ENCODE results near the gene MACROD1. TPM values are rescaled to one million over a fixed set of nuclear protein-coding genes. Genes with fewer than 3 reads are reported as not detected.

MACROD1 gene
- total and polyA plus RNA-seq, 10 of the 15 experiments (the other 5 are each of a cell fraction or from before 2014, with no cell fraction given): 1.2 to 22.7 (median 11.3) TPM; not detected in 1

DNA sequence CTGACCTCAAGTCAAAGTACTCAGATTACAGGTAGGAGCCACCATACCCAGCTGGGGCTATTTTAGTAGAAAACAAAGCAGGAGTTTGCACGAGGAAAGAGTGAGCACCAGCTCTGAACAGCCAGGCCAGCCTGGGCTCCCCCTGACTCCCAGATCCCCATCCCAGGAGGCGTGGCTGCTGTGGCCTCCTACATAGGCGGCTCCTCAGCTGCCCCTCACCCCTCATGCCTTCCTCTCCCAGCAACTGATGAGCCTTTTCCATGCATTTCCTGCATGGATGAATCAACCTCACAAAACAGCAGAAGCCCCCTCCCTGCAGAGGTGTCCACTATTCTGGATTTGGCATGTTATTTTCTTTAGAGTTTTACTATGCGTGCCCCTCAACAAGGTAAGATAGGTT lies 140.7 kb downstream of the MACROD1 start:
- no peak for FAIRE-seq
- H3K4me2 ChIP-seq (ENCODE audit: control insufficient read depth, insufficient read depth): no peak overlapping the region
- in situ Hi-C loops (cut with MboI): no loop called here
- TF ChIP-seq RB1 (IDR thresholded peaks at IDR 0.05; ENCODE audit: borderline replicate concordance) (no peak), SUZ12 (IDR thresholded peaks at IDR 0.05; ENCODE audit: unreplicated experiment) (no peak), YBX1 (IDR thresholded peaks at IDR 0.05) (no peak), SREBF2 (IDR thresholded peaks at IDR 0.05; ENCODE audit: low read length) (no peak), CHD2 (IDR thresholded peaks at IDR 0.05; ENCODE audit: borderline replicate concordance, low read depth, low read length) (no peak), EGR1 (IDR thresholded peaks at IDR 0.05; ENCODE audit: borderline replicate concordance in 1 of 2, low read depth in 2 of 2, low read length in 2 of 2) (no peak), KDM1A (IDR thresholded peaks at IDR 0.05; ENCODE audit: borderline replicate concordance) (no peak), POU2F2 (IDR thresholded peaks at IDR 0.05; ENCODE audit: borderline replicate concordance, low read depth, low read length) (no peak), ASH2L (IDR thresholded peaks at IDR 0.05; ENCODE audit: borderline replicate concordance, low read depth) (no peak), RELB (IDR thresholded peaks at IDR 0.05; ENCODE audit: low read depth) (no peak), KLF5 (IDR thresholded peaks at IDR 0.05; ENCODE audit: partially characterized antibody) (no peak), USF2 (IDR thresholded peaks at IDR 0.05; ENCODE audit: borderline replicate concordance, low read depth, low read length) (no peak), SIN3A (IDR thresholded peaks at IDR 0.05; ENCODE audit: low read depth, low read length) (no peak), IKZF2 (IDR thresholded peaks at IDR 0.05) (no peak)
- TF ChIP-seq, protein P1, sequence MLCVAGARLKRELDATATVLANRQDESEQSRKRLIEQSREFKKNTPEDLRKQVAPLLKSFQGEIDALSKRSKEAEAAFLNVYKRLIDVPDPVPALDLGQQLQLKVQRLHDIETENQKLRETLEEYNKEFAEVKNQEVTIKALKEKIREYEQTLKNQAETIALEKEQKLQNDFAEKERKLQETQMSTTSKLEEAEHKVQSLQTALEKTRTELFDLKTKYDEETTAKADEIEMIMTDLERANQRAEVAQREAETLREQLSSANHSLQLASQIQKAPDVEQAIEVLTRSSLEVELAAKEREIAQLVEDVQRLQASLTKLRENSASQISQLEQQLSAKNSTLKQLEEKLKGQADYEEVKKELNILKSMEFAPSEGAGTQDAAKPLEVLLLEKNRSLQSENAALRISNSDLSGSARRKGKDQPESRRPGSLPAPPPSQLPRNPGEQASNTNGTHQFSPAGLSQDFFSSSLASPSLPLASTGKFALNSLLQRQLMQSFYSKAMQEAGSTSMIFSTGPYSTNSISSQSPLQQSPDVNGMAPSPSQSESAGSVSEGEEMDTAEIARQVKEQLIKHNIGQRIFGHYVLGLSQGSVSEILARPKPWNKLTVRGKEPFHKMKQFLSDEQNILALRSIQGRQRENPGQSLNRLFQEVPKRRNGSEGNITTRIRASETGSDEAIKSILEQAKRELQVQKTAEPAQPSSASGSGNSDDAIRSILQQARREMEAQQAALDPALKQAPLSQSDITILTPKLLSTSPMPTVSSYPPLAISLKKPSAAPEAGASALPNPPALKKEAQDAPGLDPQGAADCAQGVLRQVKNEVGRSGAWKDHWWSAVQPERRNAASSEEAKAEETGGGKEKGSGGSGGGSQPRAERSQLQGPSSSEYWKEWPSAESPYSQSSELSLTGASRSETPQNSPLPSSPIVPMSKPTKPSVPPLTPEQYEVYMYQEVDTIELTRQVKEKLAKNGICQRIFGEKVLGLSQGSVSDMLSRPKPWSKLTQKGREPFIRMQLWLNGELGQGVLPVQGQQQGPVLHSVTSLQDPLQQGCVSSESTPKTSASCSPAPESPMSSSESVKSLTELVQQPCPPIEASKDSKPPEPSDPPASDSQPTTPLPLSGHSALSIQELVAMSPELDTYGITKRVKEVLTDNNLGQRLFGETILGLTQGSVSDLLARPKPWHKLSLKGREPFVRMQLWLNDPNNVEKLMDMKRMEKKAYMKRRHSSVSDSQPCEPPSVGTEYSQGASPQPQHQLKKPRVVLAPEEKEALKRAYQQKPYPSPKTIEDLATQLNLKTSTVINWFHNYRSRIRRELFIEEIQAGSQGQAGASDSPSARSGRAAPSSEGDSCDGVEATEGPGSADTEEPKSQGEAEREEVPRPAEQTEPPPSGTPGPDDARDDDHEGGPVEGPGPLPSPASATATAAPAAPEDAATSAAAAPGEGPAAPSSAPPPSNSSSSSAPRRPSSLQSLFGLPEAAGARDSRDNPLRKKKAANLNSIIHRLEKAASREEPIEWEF (IDR thresholded peaks at IDR 0.05; ENCODE audit: insufficient replicate concordance, low read depth, low read length): no peak
- TF ChIP-seq, protein P2, sequence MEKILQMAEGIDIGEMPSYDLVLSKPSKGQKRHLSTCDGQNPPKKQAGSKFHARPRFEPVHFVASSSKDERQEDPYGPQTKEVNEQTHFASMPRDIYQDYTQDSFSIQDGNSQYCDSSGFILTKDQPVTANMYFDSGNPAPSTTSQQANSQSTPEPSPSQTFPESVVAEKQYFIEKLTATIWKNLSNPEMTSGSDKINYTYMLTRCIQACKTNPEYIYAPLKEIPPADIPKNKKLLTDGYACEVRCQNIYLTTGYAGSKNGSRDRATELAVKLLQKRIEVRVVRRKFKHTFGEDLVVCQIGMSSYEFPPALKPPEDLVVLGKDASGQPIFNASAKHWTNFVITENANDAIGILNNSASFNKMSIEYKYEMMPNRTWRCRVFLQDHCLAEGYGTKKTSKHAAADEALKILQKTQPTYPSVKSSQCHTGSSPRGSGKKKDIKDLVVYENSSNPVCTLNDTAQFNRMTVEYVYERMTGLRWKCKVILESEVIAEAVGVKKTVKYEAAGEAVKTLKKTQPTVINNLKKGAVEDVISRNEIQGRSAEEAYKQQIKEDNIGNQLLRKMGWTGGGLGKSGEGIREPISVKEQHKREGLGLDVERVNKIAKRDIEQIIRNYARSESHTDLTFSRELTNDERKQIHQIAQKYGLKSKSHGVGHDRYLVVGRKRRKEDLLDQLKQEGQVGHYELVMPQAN (conservative IDR thresholded peaks at IDR 0.05): no peak

More for the DNA sequence above, 140.7 kb downstream of the MACROD1 start:
- DNase-seq (ENCODE audit: low read depth, low spot score): no peak
- ATAC-seq: no peak
- Histone ChIP-seq H3K27me3 (replicated peaks in 1 of 2; ENCODE audit: control insufficient read depth in 2 of 2, insufficient read depth in 2 of 2, low read length in 1 of 2) (no peaks in the 10 kb centered on the region; a peak in 2 of 4 replicates), H3K27ac (ENCODE audit: control insufficient read depth, insufficient read depth) (no peak overlapping the region), H3K4me1 (ENCODE audit: control insufficient read depth, insufficient read depth, low read length) (no peaks in the 10 kb centered on the region), H4K20me1 (ENCODE audit: control insufficient read depth, insufficient read depth) (no peaks in the 10 kb centered on the region), H3K9me3 (replicated peaks; ENCODE audit: control insufficient read depth, insufficient read depth, low read length) (no peaks in the 10 kb centered on the region), H3K36me3 (ENCODE audit: control insufficient read depth in 2 of 2, insufficient read depth in 2 of 2, low read length in 1 of 2) (no peaks in the 10 kb centered on the region), H3K79me2 (ENCODE audit: control insufficient read depth, insufficient read depth, low read length) (no peaks in the 10 kb centered on the region), H2AFZ (ENCODE audit: control insufficient read depth, low read depth, low read length) (no peak overlapping the region), H3K4me3 (no peak overlapping the region), H3K9ac (ENCODE audit: control insufficient read depth, insufficient read depth, low read length) (no peak overlapping the region)
- WGBS (ENCODE audit: insufficient coverage, insufficient replicate concordance, low lambda C conversion rate, missing lambda C conversion rate): 43% methylated on average over 4 of the region's 4 CpGs
- SMC1A ChIA-PET (ENCODE audit: uncharacterized antibody, unreplicated experiment): no interaction called here
- CTCF ChIA-PET: interaction anchor here (1.7 kb wide), 1 partner anchor 123 kb away, joined by 3 read pairs; no protein-coding TSS in a partner anchor
- RAD21 ChIA-PET (ENCODE audit: unreplicated experiment): no interaction called here
- POLR2A ChIA-PET: no interaction called here
- no TSS peak for BruUV-seq (replicated peaks)
- intact Hi-C loops (cut with micrococcal nuclease; ENCODE audit: unreplicated experiment): no loop called here

Measured in GM12878 (cell line).